ENCODE results near the gene LRRN2. TPM values are rescaled to one million over a fixed set of nuclear protein-coding genes. Genes with fewer than 3 reads are reported as not detected.

LRRN2 gene
- total RNA-seq, 2 experiments from 2014 or later = not detected

GRCh38 chr1:204701229-204701628, 15.7 kb upstream of the LRRN2 start:
- H3K27me3 Mint-ChIP-seq = no peaks in the 10 kb centered on the region
- no peak for DNase-seq
- Histone ChIP-seq H3K36me3 (ENCODE audit: insufficient read depth, low read length) (no peaks in the 10 kb centered on the region), H3K9me3 (ENCODE audit: control insufficient read depth in 1 of 2, insufficient read depth in 1 of 2, low read length in 2 of 2) (no peaks in the 10 kb centered on the region), H3K27me3 (ENCODE audit: control insufficient read depth in 1 of 2, insufficient read depth in 2 of 2, low read length in 2 of 2) (peaks cover 0 to 2% of the 10 kb centered on the region in 2 experiments), H3K4me1 (ENCODE audit: insufficient read depth, low read length) (peaks cover 5% of the 10 kb centered on the region), H3K27ac (ENCODE audit: low read depth in 1 of 2, low read length in 2 of 2) (no peak overlapping the region), H3K4me3 (ENCODE audit: low read length) (no peak overlapping the region)
- no peaks in the 10 kb centered on the region for H3K36me3 Mint-ChIP-seq (ENCODE audit: low read depth)
- peaks cover 17% of the 10 kb centered on the region for H3K4me1 Mint-ChIP-seq (ENCODE audit: low read depth)
- no peak for TF ChIP-seq CTCF (IDR thresholded peaks at IDR 0.05)
- ChIA-PET CTCF (no interaction called here), POLR2A (no interaction called here)
- intact Hi-C loops (cut with DNase I, micrococcal nuclease) = no loop called here
- no peak for ATAC-seq (ENCODE audit: poor library complexity)
- no peak overlapping the region for H3K4me3 Mint-ChIP-seq
- H3K9me3 Mint-ChIP-seq = no peaks in the 10 kb centered on the region
- no peak overlapping the region for H3K27ac Mint-ChIP-seq

- Histone ChIP-seq H3K4me1 (ENCODE audit: insufficient read depth, low read length) (no peaks in the 10 kb centered on the region), H3K9me3 (ENCODE audit: control insufficient read depth in 1 of 2, insufficient read depth in 1 of 2, low read length in 2 of 2) (no peaks in the 10 kb centered on the region), H3K27me3 (ENCODE audit: control insufficient read depth in 1 of 2, insufficient read depth in 2 of 2, low read length in 2 of 2) (no peaks in the 10 kb centered on the region), H3K4me3 (ENCODE audit: low read length) (no peak overlapping the region), H3K36me3 (ENCODE audit: insufficient read depth, low read length) (no peaks in the 10 kb centered on the region), H3K27ac (ENCODE audit: low read depth in 1 of 2, low read length in 2 of 2) (no peak overlapping the region)
- no peaks in the 10 kb centered on the region for H3K27me3 Mint-ChIP-seq
- peaks cover 4% of the 10 kb centered on the region for H3K4me1 Mint-ChIP-seq (ENCODE audit: low read depth)
- DNase-seq (no peak), ATAC-seq (ENCODE audit: poor library complexity) (no peak)
- no peak for TF ChIP-seq CTCF (IDR thresholded peaks at IDR 0.05)
- H3K27ac Mint-ChIP-seq = no peak overlapping the region
- intact Hi-C loops (cut with DNase I, micrococcal nuclease) = no loop called here
- H3K9me3 Mint-ChIP-seq = no peaks in the 10 kb centered on the region
- ChIA-PET POLR2A (no interaction called here), CTCF (no interaction called here)
- no peak overlapping the region for H3K4me3 Mint-ChIP-seq
- H3K36me3 Mint-ChIP-seq (ENCODE audit: low read depth) = no peaks in the 10 kb centered on the region
Measured at GRCh38 chr1:204697893-204698292, 12.4 kb upstream of the LRRN2 start.

- intact Hi-C loops (cut with DNase I, micrococcal nuclease) = no loop called here
- ATAC-seq (ENCODE audit: poor library complexity) (no peak), DNase-seq (no peak)
- Histone ChIP-seq H3K9me3 (ENCODE audit: control insufficient read depth in 1 of 2, insufficient read depth in 1 of 2, low read length in 2 of 2) (no peaks in the 10 kb centered on the region), H3K4me3 (ENCODE audit: low read length) (no peak overlapping the region), H3K27ac (ENCODE audit: low read depth in 1 of 2, low read length in 2 of 2) (no peak overlapping the region), H3K4me1 (ENCODE audit: insufficient read depth, low read length) (no peaks in the 10 kb centered on the region), H3K27me3 (ENCODE audit: control insufficient read depth in 1 of 2, insufficient read depth in 2 of 2, low read length in 2 of 2) (no peaks in the 10 kb centered on the region), H3K36me3 (ENCODE audit: insufficient read depth, low read length) (no peaks in the 10 kb centered on the region)
- ChIA-PET CTCF (no interaction called here), POLR2A (no interaction called here)
- Mint-ChIP-seq H3K27ac (no peak overlapping the region), H3K4me3 (no peak overlapping the region), H3K9me3 (no peaks in the 10 kb centered on the region), H3K27me3 (peaks cover 7% of the 10 kb centered on the region), H3K36me3 (ENCODE audit: low read depth) (no peaks in the 10 kb centered on the region), H3K4me1 (ENCODE audit: low read depth) (peaks cover 4% of the 10 kb centered on the region)
- no peak for TF ChIP-seq CTCF (IDR thresholded peaks at IDR 0.05)
Measured at GRCh38 chr1:204696606-204697005, 11.1 kb upstream of the LRRN2 start.
